GM23338 (cell line): Measurements from ENCODE around the gene TRIM44. TPM values are rescaled to one million over a fixed set of nuclear protein-coding genes. Genes with fewer than 3 reads are reported as not detected.

Source experiments
- ATAC-seq: fragments of 200-7000 bp; cut with Tn5 transposase; 3 replicates; pipeline ENCODE4 v1.9.1; 2020
- DNase-seq: peaks from one replicate; pipeline ENCODE4 v3.0.0-alpha.2; 2015; ENCODE audit warnings: low spot score
- H2AFZ ChIP-seq: fragments of 200-600 bp; sonication (generic); 2 replicates; pipeline ENCODE4 v1.8.0; 2016; ENCODE audit warnings: antibody characterized with exemption, mild to moderate bottlenecking, moderate library complexity
- H3F3A ChIP-seq: fragments of 200-600 bp; sonication (generic); replicated peaks from 2 replicates; pipeline ENCODE4 v1.8.0; 2017; ENCODE audit warnings: antibody characterized with exemption, mixed run types, low read depth
- H3K27ac ChIP-seq: fragments of 200-600 bp; sonication (generic); 2 replicates; pipeline ENCODE4 v1.6.1; 2016; ENCODE audit warnings: low read depth
- H3K27me3 ChIP-seq: fragments of 200-600 bp; sonication (generic); 2 replicates; pipeline ENCODE4 v1.8.0; 2016; ENCODE audit warnings: mild to moderate bottlenecking, mixed run types, moderate library complexity; ENCODE audit not compliant: insufficient read depth
- H3K36me3 ChIP-seq: fragments of 200-600 bp; sonication (generic); 2 replicates; pipeline ENCODE4 v1.8.0; 2016; ENCODE audit warnings: mild to moderate bottlenecking; ENCODE audit not compliant: insufficient read depth
- H3K4me1 ChIP-seq: fragments of 200-600 bp; sonication (generic); 2 replicates; pipeline ENCODE4 v1.8.0; 2016; ENCODE audit warnings: mild to moderate bottlenecking, moderate library complexity; ENCODE audit not compliant: insufficient read depth
- H3K4me2 ChIP-seq: fragments of 200-600 bp; sonication (generic); 2 replicates; pipeline ENCODE4 v1.7.1; 2017; ENCODE audit warnings: mixed run types
- H3K4me3 ChIP-seq: fragments of 200-600 bp; sonication (generic); 2 replicates; pipeline ENCODE4 v1.6.1; 2016; ENCODE audit warnings: mixed run types
- H3K79me2 ChIP-seq: fragments of 200-600 bp; sonication (generic); replicated peaks from 2 replicates; pipeline ENCODE4 v1.8.0; 2017; ENCODE audit warnings: mild to moderate bottlenecking; ENCODE audit not compliant: insufficient read depth
- H3K9me2 ChIP-seq: fragments of 200-600 bp; sonication (generic); 2 replicates; pipeline ENCODE4 v1.8.0; 2017; ENCODE audit not compliant: insufficient read depth
- H4K20me1 ChIP-seq: fragments of 200-600 bp; sonication (generic); replicated peaks from 2 replicates; pipeline ENCODE4 v1.8.0; 2017; ENCODE audit warnings: mild to moderate bottlenecking; ENCODE audit not compliant: insufficient read depth
- H3K27ac Mint-ChIP-seq: 2 replicates; pipeline ENCODE4 v1.8.0; 2020; ENCODE audit warnings: inconsistent platforms, mild to moderate bottlenecking, moderate library complexity, mixed read lengths
- H3K27me3 Mint-ChIP-seq: 3 replicates; pipeline ENCODE4 v1.8.0; 2022; ENCODE audit warnings: low read depth, mild to moderate bottlenecking, moderate library complexity, mixed read lengths, inconsistent platforms; ENCODE audit not compliant: insufficient read depth, poor library complexity
- H3K36me3 Mint-ChIP-seq: 3 replicates; pipeline ENCODE4 v1.8.0; 2021; ENCODE audit warnings: low read depth, mild to moderate bottlenecking, inconsistent platforms, moderate library complexity, mixed read lengths
- H3K4me1 Mint-ChIP-seq: 3 replicates; pipeline ENCODE4 v1.8.0; 2020; ENCODE audit warnings: mild to moderate bottlenecking, inconsistent platforms, mixed read lengths
- H3K4me3 Mint-ChIP-seq: 3 replicates; pipeline ENCODE4 v1.8.0; 2021; ENCODE audit warnings: moderate library complexity, mild to moderate bottlenecking, inconsistent platforms, mixed read lengths
- H3K9me3 Mint-ChIP-seq: 3 replicates; pipeline ENCODE4 v1.8.0; 2020; ENCODE audit warnings: moderate library complexity, mild to moderate bottlenecking, inconsistent platforms, mixed read lengths
- EZH2 ChIP-seq: fragments of 200-600 bp; sonication (generic); IDR thresholded peaks from one replicate; pipeline ENCODE4 v1.8.0; 2017; ENCODE audit warnings: antibody characterized with exemption, mild to moderate bottlenecking, low read depth; ENCODE audit not compliant: unreplicated experiment
- EZH2phosphoT487 ChIP-seq: fragments of 200-600 bp; sonication (generic); IDR thresholded peaks from one replicate; pipeline ENCODE4 v1.8.1; 2018; ENCODE audit warnings: antibody characterized with exemption; ENCODE audit not compliant: unreplicated experiment
- NANOG ChIP-seq: IDR thresholded peaks from 2 replicates; pipeline ENCODE4 v1.6.1; 2016; ENCODE audit warnings: antibody characterized with exemption, borderline replicate concordance
- POLR2AphosphoS5 ChIP-seq: IDR thresholded peaks from 2 replicates; pipeline ENCODE4 v1.6.1; 2016; ENCODE audit warnings: antibody characterized with exemption, low read depth
- ZNF114 ChIP-seq: fragments of 250-450 bp; sonication (Bioruptor Pico); IDR thresholded peaks from 2 replicates; pipeline ENCODE4 v1.5.0; 2020; ENCODE audit warnings: mild to moderate bottlenecking, moderate library complexity
- ZNF331 ChIP-seq: fragments of 250-450 bp; sonication (Bioruptor Pico); IDR thresholded peaks from 2 replicates; pipeline ENCODE4 v1.5.0; 2020; ENCODE audit warnings: low read depth, mild to moderate bottlenecking, moderate library complexity
- polyA plus RNA-seq: library from polyadenylated mRNA; unstranded; fragments of >200 nt; fragmentation: Nextera tagmentation; extraction: Ambion mirVana; gene quantifications from 2 replicates; pipeline ENCODE4 v1.2.1, GENCODE V29; 2016
- total RNA-seq: library from RNA; depleted of rRNA; stranded (reverse); fragments of >200 nt; shearing (Covaris generic); gene quantifications from 2 replicates; pipeline ENCODE4 v1.2.3, GENCODE V29; 2014
- TF ChIP-seq, protein P1 (sequence below): IDR thresholded peaks from one replicate; pipeline ENCODE4 v1.6.1; 2018; ENCODE audit warnings: antibody characterized with exemption; ENCODE audit not compliant: unreplicated experiment
- TF ChIP-seq, protein P2 (sequence below): IDR thresholded peaks from 2 replicates; pipeline ENCODE4 v1.6.1; 2016; ENCODE audit warnings: antibody characterized with exemption
- TF ChIP-seq, protein P3 (sequence below): fragments of 250-450 bp; sonication (Bioruptor Pico); IDR thresholded peaks from 2 replicates; pipeline ENCODE4 v1.5.0; 2020; ENCODE audit warnings: mild to moderate bottlenecking, moderate library complexity

Gene TRIM44
- total and polyA plus RNA-seq, 2 experiments from 2014 or later, result 10.3 to 10.4 TPM

GRCh38 chr11:35631891-35632290 lies 30.7 kb upstream of the TRIM44 start:
- no peaks in the 10 kb centered on the region for H4K20me1 ChIP-seq
- no peaks in the 10 kb centered on the region for H3K4me1 ChIP-seq
- no peaks in the 10 kb centered on the region for H3K36me3 Mint-ChIP-seq
- 0 out of 2 replicates have a peak, but pooled peaks cover 5% of the 10 kb centered on the region for H3K9me2 ChIP-seq
- H3K4me3 ChIP-seq, result no peak overlapping the region
- H3F3A ChIP-seq, result no peaks in the 10 kb centered on the region
- no peak overlapping the region for H3K27ac Mint-ChIP-seq
- H3K36me3 ChIP-seq, result no peaks in the 10 kb centered on the region
- no peaks in the 10 kb centered on the region for H3K27me3 ChIP-seq
- no peak overlapping the region for H3K4me2 ChIP-seq
- H3K27me3 Mint-ChIP-seq, result no peaks in the 10 kb centered on the region
- ATAC-seq (no peak), DNase-seq (no peak)
- no peak overlapping the region for H3K27ac ChIP-seq
- TF ChIP-seq NANOG (no peak), POLR2AphosphoS5 (no peak), ZNF114 (CRISPR knock-in tag) (no peak), ZNF331 (CRISPR knock-in tag) (no peak), EZH2phosphoT487 (no peak), EZH2 (no peak)
- TF ChIP-seq, protein P1, sequence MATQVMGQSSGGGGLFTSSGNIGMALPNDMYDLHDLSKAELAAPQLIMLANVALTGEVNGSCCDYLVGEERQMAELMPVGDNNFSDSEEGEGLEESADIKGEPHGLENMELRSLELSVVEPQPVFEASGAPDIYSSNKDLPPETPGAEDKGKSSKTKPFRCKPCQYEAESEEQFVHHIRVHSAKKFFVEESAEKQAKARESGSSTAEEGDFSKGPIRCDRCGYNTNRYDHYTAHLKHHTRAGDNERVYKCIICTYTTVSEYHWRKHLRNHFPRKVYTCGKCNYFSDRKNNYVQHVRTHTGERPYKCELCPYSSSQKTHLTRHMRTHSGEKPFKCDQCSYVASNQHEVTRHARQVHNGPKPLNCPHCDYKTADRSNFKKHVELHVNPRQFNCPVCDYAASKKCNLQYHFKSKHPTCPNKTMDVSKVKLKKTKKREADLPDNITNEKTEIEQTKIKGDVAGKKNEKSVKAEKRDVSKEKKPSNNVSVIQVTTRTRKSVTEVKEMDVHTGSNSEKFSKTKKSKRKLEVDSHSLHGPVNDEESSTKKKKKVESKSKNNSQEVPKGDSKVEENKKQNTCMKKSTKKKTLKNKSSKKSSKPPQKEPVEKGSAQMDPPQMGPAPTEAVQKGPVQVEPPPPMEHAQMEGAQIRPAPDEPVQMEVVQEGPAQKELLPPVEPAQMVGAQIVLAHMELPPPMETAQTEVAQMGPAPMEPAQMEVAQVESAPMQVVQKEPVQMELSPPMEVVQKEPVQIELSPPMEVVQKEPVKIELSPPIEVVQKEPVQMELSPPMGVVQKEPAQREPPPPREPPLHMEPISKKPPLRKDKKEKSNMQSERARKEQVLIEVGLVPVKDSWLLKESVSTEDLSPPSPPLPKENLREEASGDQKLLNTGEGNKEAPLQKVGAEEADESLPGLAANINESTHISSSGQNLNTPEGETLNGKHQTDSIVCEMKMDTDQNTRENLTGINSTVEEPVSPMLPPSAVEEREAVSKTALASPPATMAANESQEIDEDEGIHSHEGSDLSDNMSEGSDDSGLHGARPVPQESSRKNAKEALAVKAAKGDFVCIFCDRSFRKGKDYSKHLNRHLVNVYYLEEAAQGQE, result no peak
- TF ChIP-seq, protein P2, sequence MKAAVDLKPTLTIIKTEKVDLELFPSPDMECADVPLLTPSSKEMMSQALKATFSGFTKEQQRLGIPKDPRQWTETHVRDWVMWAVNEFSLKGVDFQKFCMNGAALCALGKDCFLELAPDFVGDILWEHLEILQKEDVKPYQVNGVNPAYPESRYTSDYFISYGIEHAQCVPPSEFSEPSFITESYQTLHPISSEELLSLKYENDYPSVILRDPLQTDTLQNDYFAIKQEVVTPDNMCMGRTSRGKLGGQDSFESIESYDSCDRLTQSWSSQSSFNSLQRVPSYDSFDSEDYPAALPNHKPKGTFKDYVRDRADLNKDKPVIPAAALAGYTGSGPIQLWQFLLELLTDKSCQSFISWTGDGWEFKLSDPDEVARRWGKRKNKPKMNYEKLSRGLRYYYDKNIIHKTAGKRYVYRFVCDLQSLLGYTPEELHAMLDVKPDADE, result no peak
- TF ChIP-seq, protein P3, sequence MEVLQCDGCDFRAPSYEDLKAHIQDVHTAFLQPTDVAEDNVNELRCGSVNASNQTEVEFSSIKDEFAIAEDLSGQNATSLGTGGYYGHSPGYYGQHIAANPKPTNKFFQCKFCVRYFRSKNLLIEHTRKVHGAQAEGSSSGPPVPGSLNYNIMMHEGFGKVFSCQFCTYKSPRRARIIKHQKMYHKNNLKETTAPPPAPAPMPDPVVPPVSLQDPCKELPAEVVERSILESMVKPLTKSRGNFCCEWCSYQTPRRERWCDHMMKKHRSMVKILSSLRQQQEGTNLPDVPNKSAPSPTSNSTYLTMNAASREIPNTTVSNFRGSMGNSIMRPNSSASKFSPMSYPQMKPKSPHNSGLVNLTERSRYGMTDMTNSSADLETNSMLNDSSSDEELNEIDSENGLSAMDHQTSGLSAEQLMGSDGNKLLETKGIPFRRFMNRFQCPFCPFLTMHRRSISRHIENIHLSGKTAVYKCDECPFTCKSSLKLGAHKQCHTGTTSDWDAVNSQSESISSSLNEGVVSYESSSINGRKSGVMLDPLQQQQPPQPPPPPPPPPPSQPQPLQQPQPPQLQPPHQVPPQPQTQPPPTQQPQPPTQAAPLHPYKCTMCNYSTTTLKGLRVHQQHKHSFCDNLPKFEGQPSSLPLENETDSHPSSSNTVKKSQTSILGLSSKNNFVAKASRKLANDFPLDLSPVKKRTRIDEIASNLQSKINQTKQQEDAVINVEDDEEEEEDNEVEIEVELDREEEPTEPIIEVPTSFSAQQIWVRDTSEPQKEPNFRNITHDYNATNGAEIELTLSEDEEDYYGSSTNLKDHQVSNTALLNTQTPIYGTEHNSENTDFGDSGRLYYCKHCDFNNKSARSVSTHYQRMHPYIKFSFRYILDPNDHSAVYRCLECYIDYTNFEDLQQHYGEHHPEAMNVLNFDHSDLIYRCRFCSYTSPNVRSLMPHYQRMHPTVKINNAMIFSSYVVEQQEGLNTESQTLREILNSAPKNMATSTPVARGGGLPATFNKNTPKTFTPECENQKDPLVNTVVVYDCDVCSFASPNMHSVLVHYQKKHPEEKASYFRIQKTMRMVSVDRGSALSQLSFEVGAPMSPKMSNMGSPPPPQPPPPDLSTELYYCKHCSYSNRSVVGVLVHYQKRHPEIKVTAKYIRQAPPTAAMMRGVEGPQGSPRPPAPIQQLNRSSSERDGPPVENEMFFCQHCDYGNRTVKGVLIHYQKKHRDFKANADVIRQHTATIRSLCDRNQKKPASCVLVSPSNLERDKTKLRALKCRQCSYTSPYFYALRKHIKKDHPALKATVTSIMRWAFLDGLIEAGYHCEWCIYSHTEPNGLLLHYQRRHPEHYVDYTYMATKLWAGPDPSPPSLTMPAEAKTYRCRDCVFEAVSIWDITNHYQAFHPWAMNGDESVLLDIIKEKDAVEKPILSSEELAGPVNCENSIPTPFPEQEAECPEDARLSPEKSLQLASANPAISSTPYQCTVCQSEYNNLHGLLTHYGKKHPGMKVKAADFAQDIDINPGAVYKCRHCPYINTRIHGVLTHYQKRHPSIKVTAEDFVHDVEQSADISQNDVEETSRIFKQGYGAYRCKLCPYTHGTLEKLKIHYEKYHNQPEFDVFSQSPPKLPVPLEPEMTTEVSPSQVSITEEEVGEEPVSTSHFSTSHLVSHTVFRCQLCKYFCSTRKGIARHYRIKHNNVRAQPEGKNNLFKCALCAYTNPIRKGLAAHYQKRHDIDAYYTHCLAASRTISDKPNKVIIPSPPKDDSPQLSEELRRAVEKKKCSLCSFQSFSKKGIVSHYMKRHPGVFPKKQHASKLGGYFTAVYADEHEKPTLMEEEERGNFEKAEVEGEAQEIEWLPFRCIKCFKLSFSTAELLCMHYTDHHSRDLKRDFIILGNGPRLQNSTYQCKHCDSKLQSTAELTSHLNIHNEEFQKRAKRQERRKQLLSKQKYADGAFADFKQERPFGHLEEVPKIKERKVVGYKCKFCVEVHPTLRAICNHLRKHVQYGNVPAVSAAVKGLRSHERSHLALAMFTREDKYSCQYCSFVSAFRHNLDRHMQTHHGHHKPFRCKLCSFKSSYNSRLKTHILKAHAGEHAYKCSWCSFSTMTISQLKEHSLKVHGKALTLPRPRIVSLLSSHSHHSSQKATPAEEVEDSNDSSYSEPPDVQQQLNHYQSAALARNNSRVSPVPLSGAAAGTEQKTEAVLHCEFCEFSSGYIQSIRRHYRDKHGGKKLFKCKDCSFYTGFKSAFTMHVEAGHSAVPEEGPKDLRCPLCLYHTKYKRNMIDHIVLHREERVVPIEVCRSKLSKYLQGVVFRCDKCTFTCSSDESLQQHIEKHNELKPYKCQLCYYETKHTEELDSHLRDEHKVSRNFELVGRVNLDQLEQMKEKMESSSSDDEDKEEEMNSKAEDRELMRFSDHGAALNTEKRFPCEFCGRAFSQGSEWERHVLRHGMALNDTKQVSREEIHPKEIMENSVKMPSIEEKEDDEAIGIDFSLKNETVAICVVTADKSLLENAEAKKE (CRISPR knock-in tag), result no peak
- no peak overlapping the region for H3K4me3 Mint-ChIP-seq
- H2AFZ ChIP-seq, result no peak overlapping the region
- H3K4me1 Mint-ChIP-seq, result no peaks in the 10 kb centered on the region
- peaks cover 6% of the 10 kb centered on the region; the same call in 2 of the 3 replicates for H3K9me3 Mint-ChIP-seq
- no peaks in the 10 kb centered on the region for H3K79me2 ChIP-seq
